GM12878 (cell line): ENCODE data around the gene PPP1R2. TPM values are rescaled to one million over a fixed set of nuclear protein-coding genes. Genes with fewer than 3 reads are reported as not detected.
A peak's percentile ranks its signal among the peaks of the same experiment; 100 is the strongest.

Source experiments
- ATF7 ChIP-seq: fragments of 450-650 bp; IDR thresholded peaks from 2 replicates; pipeline ENCODE4 v1.6.1; 2016; ENCODE audit warnings: low read depth, mild to moderate bottlenecking
- CHD1 ChIP-seq: IDR thresholded peaks from 2 replicates; pipeline ENCODE4 v1.6.1; 2012; ENCODE audit warnings: low read depth, low read length, improper control_type of control experiment
- CHD2 ChIP-seq: IDR thresholded peaks from 2 replicates; pipeline ENCODE4 v1.6.1; 2011; ENCODE audit warnings: low read depth, low read length, improper control_type of control experiment, borderline replicate concordance
- CREB1 ChIP-seq: IDR thresholded peaks from 2 replicates; pipeline ENCODE4 v1.6.1; 2012; ENCODE audit warnings: low read depth, mild to moderate bottlenecking, inconsistent platforms
- CUX1 ChIP-seq: IDR thresholded peaks from 2 replicates; pipeline ENCODE4 v1.6.1; 2012; ENCODE audit warnings: improper control_type of control experiment, low read depth, low read length; ENCODE audit not compliant: insufficient replicate concordance
- EP300 ChIP-seq, 2 experiments: fragments of 150-350 bp in 1 of 2; IDR thresholded peaks; 2 replicates each; pipeline ENCODE4 v1.6.1; 2011 to 2012; ENCODE audit warnings: low read depth in 2 of 2, low read length in 2 of 2, borderline replicate concordance in 1 of 2, improper control_type of control experiment in 1 of 2, inconsistent platforms in 1 of 2; ENCODE audit not compliant: control insufficient read depth in 1 of 2
- ETV6 ChIP-seq, 2 experiments: fragments of 450-650 bp in 1 of 2; IDR thresholded peaks in 1 of 2; conservative IDR thresholded peaks in 1 of 2; 2 replicates each; pipeline ENCODE4 v1.6.1; 2014; ENCODE audit warnings: antibody characterized with exemption in 1 of 2, borderline replicate concordance in 1 of 2, low read depth in 1 of 2, mild to moderate bottlenecking in 1 of 2, moderate library complexity in 1 of 2
- FOXK2 ChIP-seq: fragments of 450-650 bp; IDR thresholded peaks from 2 replicates; pipeline ENCODE4 v1.6.1; 2017; ENCODE audit warnings: mild to moderate bottlenecking, moderate library complexity
- IKZF2 ChIP-seq, 2 experiments: fragments of 450-650 bp; IDR thresholded peaks; 2 replicates each; pipeline ENCODE4 v1.6.1; 2017; ENCODE audit warnings: mild to moderate bottlenecking in 2 of 2, moderate library complexity in 2 of 2
- KDM1A ChIP-seq: fragments of 200-600 bp; sonication (generic); IDR thresholded peaks from 2 replicates; pipeline ENCODE4 v1.6.1; 2016; ENCODE audit warnings: borderline replicate concordance
- LARP7 ChIP-seq: fragments of 450-650 bp; IDR thresholded peaks from 2 replicates; pipeline ENCODE4 v1.6.1; 2017; ENCODE audit warnings: mild to moderate bottlenecking
- MLLT1 ChIP-seq: fragments of 450-650 bp; IDR thresholded peaks from 2 replicates; pipeline ENCODE4 v1.6.1; 2016; ENCODE audit warnings: mild to moderate bottlenecking
- POLR2A ChIP-seq: IDR thresholded peaks from 2 replicates; pipeline ENCODE4 v1.6.1; 2011; ENCODE audit warnings: low read depth, mild to moderate bottlenecking, low read length
- SUZ12 ChIP-seq: fragments of 200-600 bp; sonication (generic); IDR thresholded peaks from one replicate; pipeline ENCODE4 v1.6.1; 2018; ENCODE audit warnings: antibody characterized with exemption, mild to moderate bottlenecking; ENCODE audit not compliant: unreplicated experiment
- TAF1 ChIP-seq: IDR thresholded peaks from 2 replicates; pipeline ENCODE4 v1.6.1; 2011; ENCODE audit warnings: mild to moderate bottlenecking, low read depth, low read length, borderline replicate concordance
- ZSCAN29 ChIP-seq: fragments of 450-650 bp; IDR thresholded peaks from 2 replicates; pipeline ENCODE4 v1.6.1; 2017; ENCODE audit warnings: mild to moderate bottlenecking, moderate library complexity
- polyA plus RNA-seq, 11 experiments: library from polyadenylated mRNA; depleted of rRNA in 4 of 11; unstranded in 6 of 11; stranded (reverse) in 5 of 11; fragments of >200 nt; fragmentation: Nextera tagmentation in 4 of 11; fragmentation: Illumina TruSeq in 1 of 11; extraction: Ambion mirVana in 4 of 11; extraction: Trizol in 1 of 11; gene quantifications; 1 replicate in 1 of 11; 2 replicates in 10 of 11; pipeline versions ENCODE4 v1.2.1 to v1.2.3, GENCODE V29; 2011 to 2016; ENCODE audit warnings: inconsistent platforms in 2 of 11, missing spikeins in 2 of 11, low read depth in 1 of 11
- total RNA-seq, 4 experiments: library from RNA; depleted of rRNA in 3 of 4; stranded (reverse); fragments of >200 nt in 3 of 4; fragmentation: Illumina TruSeq in 1 of 4; extraction: Trizol in 1 of 4; gene quantifications; 2 replicates each; pipeline versions ENCODE4 v1.2.1 to v1.2.3, GENCODE V29; 2013 to 2021
- TF ChIP-seq, protein P1 (sequence below): fragments of 450-650 bp; IDR thresholded peaks from 2 replicates; pipeline ENCODE4 v1.6.1; 2017; ENCODE audit warnings: low read depth, mild to moderate bottlenecking, moderate library complexity
- TF ChIP-seq, protein P2 (sequence below): IDR thresholded peaks from 2 replicates; pipeline ENCODE4 v1.6.1; 2011; ENCODE audit warnings: borderline replicate concordance, low read depth, mild to moderate bottlenecking, moderate library complexity, mixed read lengths, low read length; ENCODE audit not compliant: insufficient read depth; ENCODE audit errors: extremely low read length
- TF ChIP-seq, protein P3 (sequence below): IDR thresholded peaks from 2 replicates; pipeline ENCODE4 v1.6.1; 2011; ENCODE audit warnings: low read depth, mild to moderate bottlenecking, low read length, moderate library complexity, borderline replicate concordance; ENCODE audit errors: extremely low read depth

PPP1R2 gene
- total and polyA plus RNA-seq, 10 of the 15 experiments (the other 5 are each of a cell fraction or from before 2014, with no cell fraction given) = 10.5 to 116 (median 46.9) TPM

GRCh38 chr3:195549931-195550519 lies 6.9 kb upstream of the PPP1R2 start (continued):
- TF ChIP-seq MLLT1 = 0 out of 2 replicates have a peak, but pooled peaks have one; percentile 33
- TF ChIP-seq, protein P1, sequence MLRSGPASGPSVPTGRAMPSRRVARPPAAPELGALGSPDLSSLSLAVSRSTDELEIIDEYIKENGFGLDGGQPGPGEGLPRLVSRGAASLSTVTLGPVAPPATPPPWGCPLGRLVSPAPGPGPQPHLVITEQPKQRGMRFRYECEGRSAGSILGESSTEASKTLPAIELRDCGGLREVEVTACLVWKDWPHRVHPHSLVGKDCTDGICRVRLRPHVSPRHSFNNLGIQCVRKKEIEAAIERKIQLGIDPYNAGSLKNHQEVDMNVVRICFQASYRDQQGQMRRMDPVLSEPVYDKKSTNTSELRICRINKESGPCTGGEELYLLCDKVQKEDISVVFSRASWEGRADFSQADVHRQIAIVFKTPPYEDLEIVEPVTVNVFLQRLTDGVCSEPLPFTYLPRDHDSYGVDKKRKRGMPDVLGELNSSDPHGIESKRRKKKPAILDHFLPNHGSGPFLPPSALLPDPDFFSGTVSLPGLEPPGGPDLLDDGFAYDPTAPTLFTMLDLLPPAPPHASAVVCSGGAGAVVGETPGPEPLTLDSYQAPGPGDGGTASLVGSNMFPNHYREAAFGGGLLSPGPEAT = peak; percentile 57; the same call in 1 of the 2 replicates
- peak; percentile 43 to 72; a peak in 1 of 4 replicates for TF ChIP-seq EP300 (IDR thresholded peaks at IDR 0.05; ENCODE audit: borderline replicate concordance in 1 of 2, control insufficient read depth in 1 of 2, low read depth in 2 of 2, low read length in 2 of 2)
- TF ChIP-seq, protein P2, sequence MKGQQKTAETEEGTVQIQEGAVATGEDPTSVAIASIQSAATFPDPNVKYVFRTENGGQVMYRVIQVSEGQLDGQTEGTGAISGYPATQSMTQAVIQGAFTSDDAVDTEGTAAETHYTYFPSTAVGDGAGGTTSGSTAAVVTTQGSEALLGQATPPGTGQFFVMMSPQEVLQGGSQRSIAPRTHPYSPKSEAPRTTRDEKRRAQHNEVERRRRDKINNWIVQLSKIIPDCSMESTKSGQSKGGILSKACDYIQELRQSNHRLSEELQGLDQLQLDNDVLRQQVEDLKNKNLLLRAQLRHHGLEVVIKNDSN = peak; percentile 83
- peak; percentile 54; the same call in 1 of the 2 replicates for TF ChIP-seq CHD2
- peak; percentile 23; the same call in 1 of the 2 replicates for TF ChIP-seq ATF7
- peak; percentile 58; a peak in 2 of 4 replicates for TF ChIP-seq IKZF2 (IDR thresholded peaks at IDR 0.05)
- no peak for TF ChIP-seq TAF1
- TF ChIP-seq CHD1 = no peak
- TF ChIP-seq FOXK2 = 0 out of 2 replicates have a peak, but pooled peaks have one; percentile 60
- no peak for TF ChIP-seq KDM1A
- no peak for TF ChIP-seq ZSCAN29
- no peak for TF ChIP-seq SUZ12
- TF ChIP-seq CREB1 = no peak
- TF ChIP-seq CUX1 = peak; percentile 52
- TF ChIP-seq, protein P3, sequence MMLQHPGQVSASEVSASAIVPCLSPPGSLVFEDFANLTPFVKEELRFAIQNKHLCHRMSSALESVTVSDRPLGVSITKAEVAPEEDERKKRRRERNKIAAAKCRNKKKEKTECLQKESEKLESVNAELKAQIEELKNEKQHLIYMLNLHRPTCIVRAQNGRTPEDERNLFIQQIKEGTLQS = peak; percentile 43; the same call in 1 of the 2 replicates
- TF ChIP-seq POLR2A = 0 out of 2 replicates have a peak, but pooled peaks have one; percentile 19
- TF ChIP-seq ETV6 (conservative IDR thresholded peaks at IDR 0.05 in 1 of 2, IDR thresholded peaks at IDR 0.05 in 1 of 2; ENCODE audit: borderline replicate concordance in 1 of 2, low read depth in 1 of 2) = no peak
- no peak for TF ChIP-seq LARP7
